ENCODE data around the gene RMND5B. TPM values are rescaled to one million over a fixed set of nuclear protein-coding genes. Genes with fewer than 3 reads are reported as not detected.

RMND5B gene
- total RNA-seq (2014; rRNA removed; shearing (Covaris generic)): 17.5 and 33.9 TPM in 2 replicates
- polyA plus RNA-seq (2016; fragmentation: Nextera tagmentation; extraction: Ambion mirVana): 19.9 and 20.7 TPM in 2 replicates

DNA sequence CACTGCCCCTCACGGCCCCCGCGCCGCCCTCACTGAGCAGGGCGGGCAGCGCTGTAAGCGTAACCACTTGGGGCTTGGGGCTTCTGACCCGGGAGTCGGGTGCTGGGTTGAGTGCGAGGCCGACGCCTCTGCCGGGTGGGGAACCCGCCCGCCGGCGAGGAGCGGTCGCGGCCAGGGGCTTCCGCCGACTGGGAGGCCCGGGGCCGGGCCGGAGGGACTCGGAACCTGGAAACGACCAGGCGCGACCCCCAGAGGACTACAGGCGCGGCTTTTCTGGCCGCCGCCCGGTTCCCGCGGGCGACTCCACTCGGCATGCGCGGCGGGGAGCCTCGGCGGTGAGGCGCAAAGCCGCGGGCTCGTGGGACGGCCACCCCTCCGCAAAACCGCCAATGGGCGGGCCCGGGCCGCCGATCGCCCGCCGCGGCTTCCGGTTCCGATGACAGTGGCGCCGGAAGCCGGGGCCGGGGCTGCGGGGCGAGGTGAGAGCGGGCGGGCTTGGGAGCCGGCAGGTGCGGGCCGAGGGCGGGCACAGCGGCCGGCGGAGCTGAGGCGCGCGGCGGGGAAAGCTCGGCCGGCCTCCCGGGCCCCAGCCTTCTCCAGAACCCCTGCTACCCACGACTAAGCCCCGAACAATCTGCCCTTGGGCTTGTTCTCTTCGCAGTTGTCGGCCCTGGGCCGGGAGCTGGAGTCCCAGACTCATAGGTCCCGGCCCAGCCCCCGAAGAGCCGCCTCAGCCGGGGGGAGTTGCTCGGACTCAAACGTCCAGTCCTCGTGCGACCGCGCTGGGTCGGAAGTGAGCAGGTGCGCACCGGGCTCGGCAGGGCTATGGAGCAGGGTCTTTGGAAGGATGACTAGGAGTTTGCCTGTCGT lies at the start of gene RMND5B:
TSS of gene RMND5B (plus strand) at position 439 of the 870 bp plus-strand sequence. CDS start 7,106 bp downstream, outside the sequence.
- in situ Hi-C loops (cut with MboI): no loop called here
- Histone ChIP-seq H3F3A (ENCODE audit: insufficient read depth) (no peaks in the 10 kb centered on the region), H3K36me3 (ENCODE audit: low read depth) (no peaks in the 10 kb centered on the region; the same call in 1 of the 2 replicates), H3K9ac (peak within 1 kb of the TSS; percentile 82), H3K9me3 (ENCODE audit: low read depth) (no peaks in the 10 kb centered on the region), H4K20me1 (ENCODE audit: insufficient read depth) (no peaks in the 10 kb centered on the region), H3K4me2 (ENCODE audit: unreplicated experiment) (peak within 1 kb of the TSS; percentile 90), H3K4me3 (peak within 1 kb of the TSS; percentile 96), H3K9me2 (ENCODE audit: insufficient read depth) (no peaks in the 10 kb centered on the region), H3K27ac (peak within 1 kb of the TSS; percentile 56), H3K27me3 (replicated peaks; ENCODE audit: insufficient read depth) (no peaks in the 10 kb centered on the region), H3K79me2 (ENCODE audit: insufficient read depth) (peaks cover 11% of the 10 kb centered on the region; the same call in 1 of the 2 replicates), H3K4me1 (ENCODE audit: insufficient read depth) (no peaks in the 10 kb centered on the region), H2AFZ (peak within 1 kb of the TSS; percentile 88)
- peak; percentile 90 for DNase-seq
- no peak for TF ChIP-seq EZH2 (IDR thresholded peaks at IDR 0.05; ENCODE audit: insufficient read depth, poor library complexity, severe bottlenecking)
- TF ChIP-seq EZH2phosphoT487 (IDR thresholded peaks at IDR 0.05; ENCODE audit: insufficient read depth, low read depth): no peak
- WGBS, 2 experiments (ENCODE audit: low coverage in 1 of 2, low lambda C conversion rate in 2 of 2, missing lambda C conversion rate in 2 of 2): 1% methylated on average over 69 to 72 of the region's 102 CpGs

- Histone ChIP-seq H3K4me3 (no peak overlapping the region), H2AFZ (no peak overlapping the region), H3K4me2 (ENCODE audit: unreplicated experiment) (no peak overlapping the region), H4K20me1 (ENCODE audit: insufficient read depth) (no peaks in the 10 kb centered on the region), H3K27me3 (replicated peaks; ENCODE audit: insufficient read depth) (no peaks in the 10 kb centered on the region), H3K4me1 (ENCODE audit: insufficient read depth) (peaks cover 7% of the 10 kb centered on the region; the same call in 1 of the 2 replicates), H3K9ac (no peak overlapping the region), H3K36me3 (ENCODE audit: low read depth) (no peaks in the 10 kb centered on the region), H3K9me3 (ENCODE audit: low read depth) (no peaks in the 10 kb centered on the region), H3K27ac (no peak overlapping the region), H3K9me2 (ENCODE audit: insufficient read depth) (no peaks in the 10 kb centered on the region), H3K79me2 (ENCODE audit: insufficient read depth) (no peaks in the 10 kb centered on the region), H3F3A (ENCODE audit: insufficient read depth) (peaks cover 9% of the 10 kb centered on the region; the same call in 1 of the 2 replicates)
- WGBS, 2 experiments (ENCODE audit: low coverage in 1 of 2, low lambda C conversion rate in 2 of 2, missing lambda C conversion rate in 2 of 2): 75 to 76% methylated on average over 12 of the region's 12 CpGs
- DNase-seq: no peak
- TF ChIP-seq EZH2phosphoT487 (IDR thresholded peaks at IDR 0.05; ENCODE audit: insufficient read depth, low read depth) (no peak), EZH2 (IDR thresholded peaks at IDR 0.05; ENCODE audit: insufficient read depth, poor library complexity, severe bottlenecking) (no peak)
- in situ Hi-C loops (cut with MboI): no loop called here
Measured at GRCh38 chr5:178081571-178082243, 49.1 kb upstream of the RMND5B start.

GRCh38 chr5:178083922-178084321 lies 46.9 kb upstream of the RMND5B start:
- TF ChIP-seq EZH2 (IDR thresholded peaks at IDR 0.05; ENCODE audit: insufficient read depth, poor library complexity, severe bottlenecking): no peak
- no peak for TF ChIP-seq EZH2phosphoT487 (IDR thresholded peaks at IDR 0.05; ENCODE audit: insufficient read depth, low read depth)
- Histone ChIP-seq H3K79me2 (ENCODE audit: insufficient read depth) (no peaks in the 10 kb centered on the region), H3K9ac (no peak overlapping the region), H3K36me3 (ENCODE audit: low read depth) (no peaks in the 10 kb centered on the region), H3K9me2 (ENCODE audit: insufficient read depth) (no peaks in the 10 kb centered on the region), H3K4me2 (ENCODE audit: unreplicated experiment) (no peak overlapping the region), H3K9me3 (ENCODE audit: low read depth) (no peaks in the 10 kb centered on the region), H3K27me3 (replicated peaks; ENCODE audit: insufficient read depth) (no peaks in the 10 kb centered on the region), H3F3A (ENCODE audit: insufficient read depth) (no peaks in the 10 kb centered on the region), H3K4me1 (ENCODE audit: insufficient read depth) (peaks cover 2% of the 10 kb centered on the region; the same call in 1 of the 2 replicates), H2AFZ (no peak overlapping the region), H3K27ac (no peak overlapping the region), H3K4me3 (no peak overlapping the region), H4K20me1 (ENCODE audit: insufficient read depth) (no peaks in the 10 kb centered on the region)
- WGBS, 2 experiments (ENCODE audit: low coverage in 1 of 2, low lambda C conversion rate in 2 of 2, missing lambda C conversion rate in 2 of 2): 49 to 54% methylated on average over 6 of the region's 6 CpGs
- DNase-seq: peak; percentile 40
- in situ Hi-C loops (cut with MboI): no loop called here

DNA sequence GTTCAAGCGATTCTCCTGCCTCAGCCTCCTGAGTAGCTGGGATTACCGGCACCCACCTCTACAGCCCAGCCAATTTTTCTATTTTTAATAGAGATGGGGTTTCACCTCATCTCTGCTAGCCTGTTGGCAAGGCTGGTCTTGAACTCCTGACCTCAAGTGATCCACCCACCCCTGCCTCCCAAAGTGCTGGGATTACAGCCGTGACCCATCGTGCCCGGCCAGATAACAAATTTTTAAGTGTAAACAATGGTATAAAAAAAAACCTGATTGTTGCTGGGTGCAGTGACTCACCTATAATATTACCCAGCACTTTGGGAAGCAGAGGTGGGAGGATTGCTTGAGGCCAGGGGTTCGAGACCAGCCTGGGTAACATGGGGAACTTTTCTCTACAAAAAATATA lies 45.5 kb upstream of the RMND5B start:
- no peaks in the 10 kb centered on the region for H3K9me2 ChIP-seq (ENCODE audit: insufficient read depth)
- no peak overlapping the region for H3K9ac ChIP-seq
- no peaks in the 10 kb centered on the region for H3K36me3 ChIP-seq (ENCODE audit: low read depth)
- no peaks in the 10 kb centered on the region for H3K27me3 ChIP-seq (replicated peaks; ENCODE audit: insufficient read depth)
- in situ Hi-C loops (cut with MboI): no loop called here
- TF ChIP-seq EZH2 (IDR thresholded peaks at IDR 0.05; ENCODE audit: insufficient read depth, poor library complexity, severe bottlenecking) (no peak), EZH2phosphoT487 (IDR thresholded peaks at IDR 0.05; ENCODE audit: insufficient read depth, low read depth) (no peak)
- H4K20me1 ChIP-seq (ENCODE audit: insufficient read depth): no peaks in the 10 kb centered on the region
- H2AFZ ChIP-seq: no peak overlapping the region
- no peaks in the 10 kb centered on the region for H3K9me3 ChIP-seq (ENCODE audit: low read depth)
- H3K4me3 ChIP-seq: no peak overlapping the region
- no peak overlapping the region for H3K27ac ChIP-seq
- no peak overlapping the region for H3K4me2 ChIP-seq (ENCODE audit: unreplicated experiment)
- 61 to 65% methylated on average over 6 of the region's 6 CpGs for WGBS, 2 experiments (ENCODE audit: low coverage in 1 of 2, low lambda C conversion rate in 2 of 2, missing lambda C conversion rate in 2 of 2)
- DNase-seq: peak; percentile 21
- H3K4me1 ChIP-seq (ENCODE audit: insufficient read depth): no peaks in the 10 kb centered on the region
- no peaks in the 10 kb centered on the region for H3K79me2 ChIP-seq (ENCODE audit: insufficient read depth)
- H3F3A ChIP-seq (ENCODE audit: insufficient read depth): no peaks in the 10 kb centered on the region
